ENCODE results near the gene BCL3.

DNA sequence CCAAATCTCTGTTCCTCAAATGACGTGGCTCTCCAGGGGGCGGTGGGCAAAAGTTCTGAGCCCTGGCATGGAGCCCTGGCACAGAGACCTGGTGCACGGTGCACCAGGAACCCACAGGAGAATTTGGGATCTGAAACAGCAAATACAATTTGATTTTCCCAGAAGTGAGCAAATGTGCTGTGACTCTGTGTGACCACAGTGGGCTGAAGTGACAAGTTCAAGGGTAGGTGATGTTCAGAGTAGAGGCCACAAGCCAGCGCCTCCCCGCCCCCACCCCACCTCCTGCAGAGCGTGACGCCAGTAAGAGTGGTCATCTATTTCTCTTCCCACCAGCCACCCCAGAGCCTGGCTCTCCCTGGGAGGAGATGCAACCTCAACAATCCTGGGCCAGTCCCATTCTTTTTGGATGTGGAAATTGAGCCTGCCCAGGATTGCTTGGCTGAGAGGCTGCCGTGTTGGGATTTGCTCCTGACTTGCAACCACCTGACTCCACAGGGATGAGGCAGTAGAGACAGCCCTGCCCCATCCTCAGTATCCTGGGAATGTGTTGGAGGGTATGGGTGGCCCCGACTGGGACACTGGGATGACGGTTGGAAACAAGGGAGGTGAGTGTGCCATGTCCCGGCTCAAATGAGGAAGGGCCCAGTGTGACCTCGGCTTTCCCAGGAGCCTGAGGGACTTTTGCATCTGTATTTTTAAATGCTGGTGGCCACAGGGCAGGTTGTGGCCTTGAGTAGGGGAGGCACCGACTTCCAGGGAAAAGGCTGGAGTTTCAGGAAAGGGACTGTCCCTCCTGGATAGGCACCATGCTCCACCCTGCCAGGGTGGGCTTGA, 11.1 kb upstream of the BCL3 start:
- TF ChIP-seq EZH2phosphoT487 (IDR thresholded peaks at IDR 0.05; ENCODE audit: borderline replicate concordance, low read depth) (no peak), MEF2A (IDR thresholded peaks at IDR 0.05; ENCODE audit: borderline replicate concordance, low read depth) (no peak), MXI1 (IDR thresholded peaks at IDR 0.05; ENCODE audit: low read depth, low read length) (no peak), EP300 (IDR thresholded peaks at IDR 0.05; ENCODE audit: borderline replicate concordance in 1 of 2, low read depth in 1 of 2, low read length in 1 of 2) (no peak)
- TF ChIP-seq, protein P1, sequence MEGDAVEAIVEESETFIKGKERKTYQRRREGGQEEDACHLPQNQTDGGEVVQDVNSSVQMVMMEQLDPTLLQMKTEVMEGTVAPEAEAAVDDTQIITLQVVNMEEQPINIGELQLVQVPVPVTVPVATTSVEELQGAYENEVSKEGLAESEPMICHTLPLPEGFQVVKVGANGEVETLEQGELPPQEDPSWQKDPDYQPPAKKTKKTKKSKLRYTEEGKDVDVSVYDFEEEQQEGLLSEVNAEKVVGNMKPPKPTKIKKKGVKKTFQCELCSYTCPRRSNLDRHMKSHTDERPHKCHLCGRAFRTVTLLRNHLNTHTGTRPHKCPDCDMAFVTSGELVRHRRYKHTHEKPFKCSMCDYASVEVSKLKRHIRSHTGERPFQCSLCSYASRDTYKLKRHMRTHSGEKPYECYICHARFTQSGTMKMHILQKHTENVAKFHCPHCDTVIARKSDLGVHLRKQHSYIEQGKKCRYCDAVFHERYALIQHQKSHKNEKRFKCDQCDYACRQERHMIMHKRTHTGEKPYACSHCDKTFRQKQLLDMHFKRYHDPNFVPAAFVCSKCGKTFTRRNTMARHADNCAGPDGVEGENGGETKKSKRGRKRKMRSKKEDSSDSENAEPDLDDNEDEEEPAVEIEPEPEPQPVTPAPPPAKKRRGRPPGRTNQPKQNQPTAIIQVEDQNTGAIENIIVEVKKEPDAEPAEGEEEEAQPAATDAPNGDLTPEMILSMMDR (IDR thresholded peaks at IDR 0.05), result no peak
- TF ChIP-seq, protein P2, sequence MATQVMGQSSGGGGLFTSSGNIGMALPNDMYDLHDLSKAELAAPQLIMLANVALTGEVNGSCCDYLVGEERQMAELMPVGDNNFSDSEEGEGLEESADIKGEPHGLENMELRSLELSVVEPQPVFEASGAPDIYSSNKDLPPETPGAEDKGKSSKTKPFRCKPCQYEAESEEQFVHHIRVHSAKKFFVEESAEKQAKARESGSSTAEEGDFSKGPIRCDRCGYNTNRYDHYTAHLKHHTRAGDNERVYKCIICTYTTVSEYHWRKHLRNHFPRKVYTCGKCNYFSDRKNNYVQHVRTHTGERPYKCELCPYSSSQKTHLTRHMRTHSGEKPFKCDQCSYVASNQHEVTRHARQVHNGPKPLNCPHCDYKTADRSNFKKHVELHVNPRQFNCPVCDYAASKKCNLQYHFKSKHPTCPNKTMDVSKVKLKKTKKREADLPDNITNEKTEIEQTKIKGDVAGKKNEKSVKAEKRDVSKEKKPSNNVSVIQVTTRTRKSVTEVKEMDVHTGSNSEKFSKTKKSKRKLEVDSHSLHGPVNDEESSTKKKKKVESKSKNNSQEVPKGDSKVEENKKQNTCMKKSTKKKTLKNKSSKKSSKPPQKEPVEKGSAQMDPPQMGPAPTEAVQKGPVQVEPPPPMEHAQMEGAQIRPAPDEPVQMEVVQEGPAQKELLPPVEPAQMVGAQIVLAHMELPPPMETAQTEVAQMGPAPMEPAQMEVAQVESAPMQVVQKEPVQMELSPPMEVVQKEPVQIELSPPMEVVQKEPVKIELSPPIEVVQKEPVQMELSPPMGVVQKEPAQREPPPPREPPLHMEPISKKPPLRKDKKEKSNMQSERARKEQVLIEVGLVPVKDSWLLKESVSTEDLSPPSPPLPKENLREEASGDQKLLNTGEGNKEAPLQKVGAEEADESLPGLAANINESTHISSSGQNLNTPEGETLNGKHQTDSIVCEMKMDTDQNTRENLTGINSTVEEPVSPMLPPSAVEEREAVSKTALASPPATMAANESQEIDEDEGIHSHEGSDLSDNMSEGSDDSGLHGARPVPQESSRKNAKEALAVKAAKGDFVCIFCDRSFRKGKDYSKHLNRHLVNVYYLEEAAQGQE (IDR thresholded peaks at IDR 0.05; ENCODE audit: low read depth, low read length), result no peak

All from SK-N-SH (cell line).